SK-N-SH treated with all-trans-retinoic acid at 6 μM for 48 hours (cell line): ENCODE results near the gene SRA1.

Source experiments
- ATAC-seq: fragments of 200-7000 bp; cut with Tn5 transposase; 3 replicates; pipeline ENCODE4 v1.9.1; 2020; ENCODE audit warnings: mild to moderate bottlenecking, moderate library complexity
- ARNTL ChIP-seq: fragments of 450-650 bp; formaldehyde crosslinking; IDR thresholded peaks from 2 replicates; pipeline ENCODE4 v1.5.0; 2020; ENCODE audit warnings: low read depth, mild to moderate bottlenecking, moderate library complexity, borderline replicate concordance
- CSDC2 ChIP-seq: fragments of 250-450 bp; sonication (Bioruptor Pico); IDR thresholded peaks from 2 replicates; pipeline ENCODE4 v1.5.0; 2020; ENCODE audit warnings: mild to moderate bottlenecking, moderate library complexity
- ISL1 ChIP-seq: fragments of 250-450 bp; sonication (Bioruptor Pico); IDR thresholded peaks from 2 replicates; pipeline ENCODE4 v2.1.2; 2022; ENCODE audit warnings: mild to moderate bottlenecking, moderate library complexity
- OSR1 ChIP-seq: fragments of 250-450 bp; sonication (Bioruptor Pico); IDR thresholded peaks from 2 replicates; pipeline ENCODE4 v1.8.0; 2022; ENCODE audit warnings: moderate library complexity, mild to moderate bottlenecking, inconsistent platforms
- PPARA ChIP-seq: fragments of 250-450 bp; sonication (Bioruptor Pico); IDR thresholded peaks from 2 replicates; pipeline ENCODE4 v1.5.0; 2020; ENCODE audit warnings: mild to moderate bottlenecking, borderline replicate concordance
- RARB ChIP-seq: fragments of 250-450 bp; sonication (Bioruptor Pico); IDR thresholded peaks from 2 replicates; pipeline ENCODE4 v1.8.0; 2021; ENCODE audit warnings: mild to moderate bottlenecking, moderate library complexity
- SNAI2 ChIP-seq: fragments of 250-450 bp; sonication (Bioruptor Pico); IDR thresholded peaks from 2 replicates; pipeline ENCODE4 v1.5.0; 2020; ENCODE audit warnings: mild to moderate bottlenecking, moderate library complexity
- TCF4 ChIP-seq: fragments of 250-450 bp; sonication (Bioruptor Pico); IDR thresholded peaks from 2 replicates; pipeline ENCODE4 v1.8.0; 2021; ENCODE audit warnings: mild to moderate bottlenecking, moderate library complexity, borderline replicate concordance
- TOX ChIP-seq: fragments of 250-450 bp; sonication (Bioruptor Pico); IDR thresholded peaks from 2 replicates; pipeline ENCODE4 v1.8.0; 2021; ENCODE audit warnings: mild to moderate bottlenecking, moderate library complexity, borderline replicate concordance
- ZC3H10 ChIP-seq: fragments of 250-450 bp; sonication (Bioruptor Pico); IDR thresholded peaks from 2 replicates; pipeline ENCODE4 v1.5.1; 2021; ENCODE audit warnings: mild to moderate bottlenecking, moderate library complexity
- ZFP3 ChIP-seq: fragments of 250-450 bp; sonication (Bioruptor Pico); IDR thresholded peaks from 2 replicates; pipeline ENCODE4 v1.5.0; 2020; ENCODE audit warnings: mild to moderate bottlenecking, moderate library complexity
- ZFP30 ChIP-seq: fragments of 450-650 bp; formaldehyde crosslinking; IDR thresholded peaks from 2 replicates; pipeline ENCODE4 v1.5.0; 2022; ENCODE audit warnings: mild to moderate bottlenecking, moderate library complexity
- ZNF565 ChIP-seq: fragments of 450-650 bp; formaldehyde crosslinking; conservative IDR thresholded peaks from 2 replicates; pipeline ENCODE4 v1.5.0; 2020; ENCODE audit warnings: low read depth, mild to moderate bottlenecking, moderate library complexity
- ZNF70 ChIP-seq: fragments of 450-650 bp; formaldehyde crosslinking; IDR thresholded peaks from 2 replicates; pipeline ENCODE4 v1.5.0; 2020; ENCODE audit warnings: mild to moderate bottlenecking, moderate library complexity
- ZNF8 ChIP-seq: fragments of 450-650 bp; formaldehyde crosslinking; IDR thresholded peaks from 2 replicates; pipeline ENCODE4 v1.5.0; 2020; ENCODE audit warnings: mild to moderate bottlenecking, moderate library complexity
- TF ChIP-seq, protein P1 (sequence below): fragments of 250-450 bp; sonication (Bioruptor Pico); IDR thresholded peaks from 2 replicates; pipeline ENCODE4 v1.5.0; 2020; ENCODE audit warnings: mild to moderate bottlenecking, moderate library complexity
- TF ChIP-seq, protein P2 (sequence below): fragments of 250-450 bp; sonication (Bioruptor Pico); IDR thresholded peaks from 2 replicates; pipeline ENCODE4 v1.5.1; 2020; ENCODE audit warnings: low read depth, mild to moderate bottlenecking, moderate library complexity
- TF ChIP-seq, protein P3 (sequence below): fragments of 250-450 bp; sonication (Bioruptor Pico); IDR thresholded peaks from 2 replicates; pipeline ENCODE4 v1.5.1; 2021; ENCODE audit warnings: mild to moderate bottlenecking, moderate library complexity
- TF ChIP-seq, protein P4 (sequence below): fragments of 250-450 bp; sonication (Bioruptor Pico); IDR thresholded peaks from 2 replicates; pipeline ENCODE4 v1.8.0; 2021; ENCODE audit warnings: low read depth, mild to moderate bottlenecking, moderate library complexity, borderline replicate concordance
- TF ChIP-seq, protein P5 (sequence below): fragments of 250-450 bp; sonication (Bioruptor Pico); IDR thresholded peaks from 2 replicates; pipeline ENCODE4 v1.8.0; 2020; ENCODE audit warnings: mild to moderate bottlenecking, moderate library complexity, borderline replicate concordance

The SRA1 gene

DNA sequence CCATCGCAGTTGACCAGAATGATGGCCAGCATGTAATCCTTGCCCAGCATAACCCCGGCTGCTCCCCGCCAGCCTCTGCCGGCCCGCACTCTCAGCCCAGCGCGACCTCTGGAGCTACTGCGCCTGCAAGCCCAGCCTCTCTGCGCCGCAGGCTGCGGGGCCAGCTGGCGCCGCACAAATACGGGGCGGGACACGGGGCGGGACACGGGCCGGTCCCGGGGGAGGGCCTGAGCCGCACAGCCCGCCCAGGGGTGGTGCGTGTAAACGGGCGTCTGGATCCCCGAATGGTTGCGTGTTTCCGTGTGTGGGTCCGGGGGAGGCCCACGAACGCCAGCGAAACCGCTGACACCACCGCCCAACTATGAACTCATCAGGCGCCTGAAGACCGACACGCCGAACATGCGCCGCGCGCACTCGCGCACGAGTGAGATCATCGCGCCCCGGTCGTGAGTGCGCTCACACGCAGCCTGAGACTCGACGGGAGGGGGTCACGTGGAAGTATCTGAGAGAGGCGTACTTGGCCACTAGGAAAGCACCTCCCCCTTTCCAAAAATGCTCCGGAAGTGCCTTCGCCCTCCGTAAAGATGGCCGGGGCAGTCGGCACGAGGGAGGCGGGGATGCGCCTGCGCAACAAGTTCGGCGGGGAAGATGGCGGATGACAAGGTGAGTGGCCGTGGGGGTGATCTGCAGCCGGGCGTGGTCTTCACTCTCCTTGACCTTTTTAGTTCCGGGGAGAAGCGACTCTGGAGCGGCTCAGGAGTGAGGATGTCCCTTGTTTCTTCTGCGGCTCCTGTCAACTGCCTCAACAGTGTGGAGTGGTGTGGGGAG is 7.1 kb upstream of the SRA1 start, which contains the start of the genes APBB3 and SLC35A4:
Gene APBB3 (minus strand): TSS at position 403 of the 828 bp plus-strand sequence. CDS start 353 bp downstream, at position 50.
Gene SLC35A4 (plus strand): TSS at position 633 of the 828 bp plus-strand sequence. CDS start 2,342 bp downstream, outside the sequence.
- peak; percentile 94 for ATAC-seq
- TF ChIP-seq, protein P1, sequence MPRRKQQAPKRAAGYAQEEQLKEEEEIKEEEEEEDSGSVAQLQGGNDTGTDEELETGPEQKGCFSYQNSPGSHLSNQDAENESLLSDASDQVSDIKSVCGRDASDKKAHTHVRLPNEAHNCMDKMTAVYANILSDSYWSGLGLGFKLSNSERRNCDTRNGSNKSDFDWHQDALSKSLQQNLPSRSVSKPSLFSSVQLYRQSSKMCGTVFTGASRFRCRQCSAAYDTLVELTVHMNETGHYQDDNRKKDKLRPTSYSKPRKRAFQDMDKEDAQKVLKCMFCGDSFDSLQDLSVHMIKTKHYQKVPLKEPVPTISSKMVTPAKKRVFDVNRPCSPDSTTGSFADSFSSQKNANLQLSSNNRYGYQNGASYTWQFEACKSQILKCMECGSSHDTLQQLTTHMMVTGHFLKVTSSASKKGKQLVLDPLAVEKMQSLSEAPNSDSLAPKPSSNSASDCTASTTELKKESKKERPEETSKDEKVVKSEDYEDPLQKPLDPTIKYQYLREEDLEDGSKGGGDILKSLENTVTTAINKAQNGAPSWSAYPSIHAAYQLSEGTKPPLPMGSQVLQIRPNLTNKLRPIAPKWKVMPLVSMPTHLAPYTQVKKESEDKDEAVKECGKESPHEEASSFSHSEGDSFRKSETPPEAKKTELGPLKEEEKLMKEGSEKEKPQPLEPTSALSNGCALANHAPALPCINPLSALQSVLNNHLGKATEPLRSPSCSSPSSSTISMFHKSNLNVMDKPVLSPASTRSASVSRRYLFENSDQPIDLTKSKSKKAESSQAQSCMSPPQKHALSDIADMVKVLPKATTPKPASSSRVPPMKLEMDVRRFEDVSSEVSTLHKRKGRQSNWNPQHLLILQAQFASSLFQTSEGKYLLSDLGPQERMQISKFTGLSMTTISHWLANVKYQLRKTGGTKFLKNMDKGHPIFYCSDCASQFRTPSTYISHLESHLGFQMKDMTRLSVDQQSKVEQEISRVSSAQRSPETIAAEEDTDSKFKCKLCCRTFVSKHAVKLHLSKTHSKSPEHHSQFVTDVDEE, result peak; percentile 97
- no peak for TF ChIP-seq ARNTL
- TF ChIP-seq, protein P2, sequence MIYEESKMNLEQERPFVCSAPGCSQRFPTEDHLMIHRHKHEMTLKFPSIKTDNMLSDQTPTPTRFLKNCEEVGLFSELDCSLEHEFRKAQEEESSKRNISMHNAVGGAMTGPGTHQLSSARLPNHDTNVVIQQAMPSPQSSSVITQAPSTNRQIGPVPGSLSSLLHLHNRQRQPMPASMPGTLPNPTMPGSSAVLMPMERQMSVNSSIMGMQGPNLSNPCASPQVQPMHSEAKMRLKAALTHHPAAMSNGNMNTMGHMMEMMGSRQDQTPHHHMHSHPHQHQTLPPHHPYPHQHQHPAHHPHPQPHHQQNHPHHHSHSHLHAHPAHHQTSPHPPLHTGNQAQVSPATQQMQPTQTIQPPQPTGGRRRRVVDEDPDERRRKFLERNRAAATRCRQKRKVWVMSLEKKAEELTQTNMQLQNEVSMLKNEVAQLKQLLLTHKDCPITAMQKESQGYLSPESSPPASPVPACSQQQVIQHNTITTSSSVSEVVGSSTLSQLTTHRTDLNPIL, result peak; percentile 27; the same call in 1 of the 2 replicates
- peak; percentile 83; the same call in 1 of the 2 replicates for TF ChIP-seq SNAI2
- TF ChIP-seq, protein P3, sequence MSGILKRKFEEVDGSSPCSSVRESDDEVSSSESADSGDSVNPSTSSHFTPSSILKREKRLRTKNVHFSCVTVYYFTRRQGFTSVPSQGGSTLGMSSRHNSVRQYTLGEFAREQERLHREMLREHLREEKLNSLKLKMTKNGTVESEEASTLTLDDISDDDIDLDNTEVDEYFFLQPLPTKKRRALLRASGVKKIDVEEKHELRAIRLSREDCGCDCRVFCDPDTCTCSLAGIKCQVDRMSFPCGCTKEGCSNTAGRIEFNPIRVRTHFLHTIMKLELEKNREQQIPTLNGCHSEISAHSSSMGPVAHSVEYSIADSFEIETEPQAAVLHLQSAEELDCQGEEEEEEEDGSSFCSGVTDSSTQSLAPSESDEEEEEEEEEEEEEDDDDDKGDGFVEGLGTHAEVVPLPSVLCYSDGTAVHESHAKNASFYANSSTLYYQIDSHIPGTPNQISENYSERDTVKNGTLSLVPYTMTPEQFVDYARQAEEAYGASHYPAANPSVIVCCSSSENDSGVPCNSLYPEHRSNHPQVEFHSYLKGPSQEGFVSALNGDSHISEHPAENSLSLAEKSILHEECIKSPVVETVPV (CRISPR knock-in tag), result no peak
- TF ChIP-seq ZFP3 (CRISPR knock-in tag), result peak; percentile 83
- TF ChIP-seq CSDC2 (CRISPR knock-in tag), result peak; percentile 16; the same call in 1 of the 2 replicates
- TF ChIP-seq PPARA (CRISPR knock-in tag), result no peak
- TF ChIP-seq RARB (CRISPR knock-in tag), result no peak
- TF ChIP-seq OSR1, result peak; percentile 25; the same call in 1 of the 2 replicates
- TF ChIP-seq TCF4, result peak; percentile 51; the same call in 1 of the 2 replicates
- TF ChIP-seq, all 23 proteins: peak for 7

DNA sequence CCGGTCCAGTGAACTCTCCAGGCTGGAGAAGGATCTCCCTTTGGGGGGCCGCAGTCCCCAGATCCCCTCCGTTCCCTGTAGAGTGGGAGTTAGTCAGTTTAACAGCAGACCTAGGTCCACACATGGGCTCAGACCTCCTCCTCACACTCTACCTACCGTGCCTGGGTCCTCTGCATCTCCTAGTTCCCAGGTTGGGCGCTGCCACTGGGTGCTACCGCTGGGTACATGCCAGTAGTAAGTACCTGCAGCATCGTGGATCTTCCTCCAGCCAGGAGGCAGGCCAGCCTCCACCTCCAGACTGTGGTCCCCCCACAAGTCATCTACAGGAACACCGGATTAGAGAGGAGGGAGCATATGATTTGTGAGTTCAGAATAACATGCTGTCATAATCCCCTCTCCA is 6.3 kb upstream of the SRA1 start:
- ATAC-seq, result no peak
- no peak for TF ChIP-seq ZFP30 (CRISPR knock-in tag)
- no peak for TF ChIP-seq ISL1 (CRISPR knock-in tag)
- no peak for TF ChIP-seq ZFP3 (CRISPR knock-in tag)
- TF ChIP-seq ZC3H10 (CRISPR knock-in tag), result no peak
- TF ChIP-seq RARB (CRISPR knock-in tag), result no peak

DNA sequence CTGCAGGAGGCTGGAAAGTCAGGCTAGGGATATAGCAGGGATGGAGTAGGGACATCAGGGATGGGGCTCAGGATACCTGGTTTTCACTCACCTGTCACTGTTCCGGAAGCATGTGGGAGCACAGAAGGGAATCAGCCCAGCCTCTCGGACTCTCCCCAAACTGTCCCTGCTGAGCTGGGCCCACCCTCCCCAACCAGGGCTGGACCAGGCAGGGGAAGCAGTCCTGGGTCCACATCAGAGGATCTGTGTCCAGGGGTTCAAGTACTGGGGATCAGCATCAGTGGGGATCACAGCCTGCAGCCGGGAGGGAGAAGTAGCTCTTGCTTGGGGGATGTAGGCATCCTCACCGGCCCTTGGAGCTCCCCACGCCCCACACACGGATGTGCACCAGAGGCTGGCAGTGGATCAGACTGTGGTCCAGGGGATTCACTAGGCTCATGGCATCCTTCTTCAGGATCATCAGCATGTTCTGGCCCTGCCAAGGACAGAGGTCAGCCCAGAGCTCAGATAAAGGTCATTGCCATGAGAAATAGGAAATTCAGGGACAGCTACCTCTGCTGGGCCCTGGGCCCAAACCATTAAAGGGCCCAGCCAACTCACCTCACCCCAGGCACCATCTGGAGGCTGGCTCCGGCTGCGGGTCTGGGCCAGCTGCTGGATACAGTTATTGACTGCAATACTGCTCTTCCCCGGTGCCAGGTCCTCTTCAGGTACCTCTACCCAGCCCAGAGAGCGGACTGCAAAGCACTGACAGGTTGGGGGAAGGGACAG is 4.7 kb upstream of the SRA1 start:
- ATAC-seq, result no peak
- TF ChIP-seq, protein P4, sequence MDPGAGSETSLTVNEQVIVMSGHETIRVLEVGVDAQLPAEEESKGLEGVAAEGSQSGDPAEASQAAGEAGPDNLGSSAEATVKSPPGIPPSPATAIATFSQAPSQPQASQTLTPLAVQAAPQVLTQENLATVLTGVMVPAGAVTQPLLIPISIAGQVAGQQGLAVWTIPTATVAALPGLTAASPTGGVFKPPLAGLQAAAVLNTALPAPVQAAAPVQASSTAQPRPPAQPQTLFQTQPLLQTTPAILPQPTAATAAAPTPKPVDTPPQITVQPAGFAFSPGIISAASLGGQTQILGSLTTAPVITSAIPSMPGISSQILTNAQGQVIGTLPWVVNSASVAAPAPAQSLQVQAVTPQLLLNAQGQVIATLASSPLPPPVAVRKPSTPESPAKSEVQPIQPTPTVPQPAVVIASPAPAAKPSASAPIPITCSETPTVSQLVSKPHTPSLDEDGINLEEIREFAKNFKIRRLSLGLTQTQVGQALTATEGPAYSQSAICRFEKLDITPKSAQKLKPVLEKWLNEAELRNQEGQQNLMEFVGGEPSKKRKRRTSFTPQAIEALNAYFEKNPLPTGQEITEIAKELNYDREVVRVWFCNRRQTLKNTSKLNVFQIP (CRISPR knock-in tag), result no peak
- no peak for TF ChIP-seq SNAI2
- no peak for TF ChIP-seq ZC3H10 (CRISPR knock-in tag)
- TF ChIP-seq OSR1, result no peak
- no peak for TF ChIP-seq ZNF565
- no peak for TF ChIP-seq CSDC2 (CRISPR knock-in tag)
- TF ChIP-seq TCF4, result no peak
- no peak for TF ChIP-seq RARB (CRISPR knock-in tag)
- TF ChIP-seq ZNF70 (CRISPR knock-in tag), result no peak
- TF ChIP-seq, protein P5, sequence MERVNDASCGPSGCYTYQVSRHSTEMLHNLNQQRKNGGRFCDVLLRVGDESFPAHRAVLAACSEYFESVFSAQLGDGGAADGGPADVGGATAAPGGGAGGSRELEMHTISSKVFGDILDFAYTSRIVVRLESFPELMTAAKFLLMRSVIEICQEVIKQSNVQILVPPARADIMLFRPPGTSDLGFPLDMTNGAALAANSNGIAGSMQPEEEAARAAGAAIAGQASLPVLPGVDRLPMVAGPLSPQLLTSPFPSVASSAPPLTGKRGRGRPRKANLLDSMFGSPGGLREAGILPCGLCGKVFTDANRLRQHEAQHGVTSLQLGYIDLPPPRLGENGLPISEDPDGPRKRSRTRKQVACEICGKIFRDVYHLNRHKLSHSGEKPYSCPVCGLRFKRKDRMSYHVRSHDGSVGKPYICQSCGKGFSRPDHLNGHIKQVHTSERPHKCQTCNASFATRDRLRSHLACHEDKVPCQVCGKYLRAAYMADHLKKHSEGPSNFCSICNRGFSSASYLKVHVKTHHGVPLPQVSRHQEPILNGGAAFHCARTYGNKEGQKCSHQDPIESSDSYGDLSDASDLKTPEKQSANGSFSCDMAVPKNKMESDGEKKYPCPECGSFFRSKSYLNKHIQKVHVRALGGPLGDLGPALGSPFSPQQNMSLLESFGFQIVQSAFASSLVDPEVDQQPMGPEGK (CRISPR knock-in tag), result no peak
- TF ChIP-seq ISL1 (CRISPR knock-in tag), result no peak
- TF ChIP-seq PPARA (CRISPR knock-in tag), result no peak
- TF ChIP-seq, protein P3 (CRISPR knock-in tag), result no peak
- TF ChIP-seq TOX (CRISPR knock-in tag), result no peak
- TF ChIP-seq, protein P1, result no peak
- no peak for TF ChIP-seq ZNF8 (CRISPR knock-in tag)
- TF ChIP-seq ZFP30 (CRISPR knock-in tag), result no peak
